Naive thymus-derived CD8-positive, alpha-beta T cell (primary cell): ENCODE data around the gene PAOX. TPM values are rescaled to one million over a fixed set of nuclear protein-coding genes. Genes with fewer than 3 reads are reported as not detected.
A peak's percentile ranks its signal among the peaks of the same experiment; 100 is the strongest.

ENCODE experiments used
- ATAC-seq, 2 donors: fragments of 150-1000 bp; cut with Tn5 transposase in 1 of 2; sonication (Bioruptor Pico), chemical (Tn5 transposase) in 1 of 2; 1 replicate in 1 of 2; 2 replicates in 1 of 2; pipeline ENCODE4 v1.10.0; 2021; ENCODE audit warnings: mild to moderate bottlenecking in 2 of 2, moderate library complexity in 2 of 2
- POLR2A ChIA-PET: fragments of 350-600 bp; sonication (Branson Sonifier 250); formaldehyde crosslinking; loops from one replicate; lab custom pipeline; 2021; ENCODE audit warnings: antibody characterized with exemption; lab: Charles Lee
- DNase-seq, 10 donors: peaks; one replicate each; pipeline versions ENCODE4 v3.0.0 to v3.0.0-alpha.2; 2020 to 2022
- H3K27ac Mint-ChIP-seq, 10 donors: one replicate each; pipeline ENCODE4 v1.8.0; 2020 to 2022; ENCODE audit warnings: mild to moderate bottlenecking in 10 of 10, mixed read lengths in 10 of 10, moderate library complexity in 4 of 10, inconsistent platforms in 1 of 10
- H3K27me3 Mint-ChIP-seq, 5 donors: one replicate each; pipeline ENCODE4 v1.8.0; 2021 to 2022; ENCODE audit warnings: mixed read lengths in 5 of 5
- H3K36me3 Mint-ChIP-seq, 3 donors: one replicate each; pipeline ENCODE4 v1.8.0; 2020 to 2022; ENCODE audit warnings: mixed read lengths in 3 of 3, mild to moderate bottlenecking in 2 of 3, inconsistent platforms in 1 of 3
- H3K4me1 Mint-ChIP-seq, 4 donors: one replicate each; pipeline ENCODE4 v1.8.0; 2021 to 2022; ENCODE audit warnings: mixed read lengths in 4 of 4
- H3K4me3 Mint-ChIP-seq, 10 donors: one replicate each; pipeline ENCODE4 v1.8.0; 2020 to 2022; ENCODE audit warnings: mild to moderate bottlenecking in 10 of 10, mixed read lengths in 10 of 10, moderate library complexity in 6 of 10, inconsistent platforms in 1 of 10
- H3K9me3 Mint-ChIP-seq, 9 donors: one replicate each; pipeline ENCODE4 v1.8.0; 2020 to 2022; ENCODE audit warnings: mixed read lengths in 9 of 9, mild to moderate bottlenecking in 3 of 9, inconsistent platforms in 1 of 9, moderate library complexity in 1 of 9
- polyA plus RNA-seq, 3 donors: library from polyadenylated mRNA; unstranded; fragments of 300-500 nt; fragmentation: Illumina TruSeq; gene quantifications; one replicate each; pipeline ENCODE4 v1.2.3, GENCODE V29; 2021
- total RNA-seq, 8 experiments: library from RNA in 2 of 8; stranded (reverse) in 2 of 8; gene quantifications; one replicate each; pipeline ENCODE4 v1.2.3 and lab custom pipeline; 2021 to 2026

PAOX gene
- total and polyA plus RNA-seq, 5 experiments from 2014 or later: 10.9 to 15.6 (median 11.9) TPM

DNA sequence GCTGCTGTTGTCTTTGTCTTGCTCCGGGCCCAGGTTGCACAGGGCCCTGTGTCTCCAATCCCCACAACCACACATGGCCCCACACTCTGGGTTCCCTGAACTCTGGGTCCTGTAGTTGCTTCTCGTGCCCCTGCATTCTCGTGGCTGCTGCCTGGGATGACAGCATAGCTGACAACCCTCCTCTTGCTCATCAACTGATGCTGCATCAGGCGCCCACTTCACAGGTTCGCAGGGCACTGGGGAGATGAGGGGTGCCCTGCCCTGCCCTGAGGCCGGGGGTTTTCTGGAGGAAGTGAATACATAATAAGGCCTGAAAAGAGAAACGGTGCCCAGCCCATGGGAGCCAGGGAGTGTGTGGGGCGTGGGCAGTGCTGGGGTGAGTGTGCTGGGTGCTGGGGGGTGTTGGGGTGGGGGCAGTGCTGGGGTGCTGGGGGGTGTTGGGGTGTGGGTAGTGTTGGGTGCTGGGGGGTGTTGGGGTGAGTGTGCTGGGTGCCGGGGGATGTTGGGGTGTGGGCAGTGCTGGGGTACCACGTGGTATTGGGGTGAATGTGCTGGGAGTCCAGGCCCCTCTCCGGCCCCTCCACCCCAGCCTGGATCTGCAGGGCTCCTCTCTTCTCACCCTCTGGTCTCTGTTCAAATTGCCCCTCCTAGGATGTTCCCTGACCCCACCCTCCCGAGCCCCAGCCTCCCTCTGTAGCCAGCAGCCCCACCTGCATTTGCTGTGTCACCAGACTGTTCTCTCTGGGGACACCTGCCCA is 12.9 kb downstream of the PAOX start:
- Mint-ChIP-seq H3K27ac (peak overlapping the region in 9 of 10 donors; percentile 41 to 98 (median 86)), H3K4me3 (peak overlapping the region in 3 of 10 donors; percentile 19 to 60 (median 36)), H3K27me3 (no peaks in the 10 kb centered on the region), H3K36me3 (peaks cover 0 to 11% (median 0%) of the 10 kb centered on the region in 3 donors), H3K9me3 (no peaks in the 10 kb centered on the region), H3K4me1 (peaks cover 25 to 67% (median 51%) of the 10 kb centered on the region in 4 donors)
- ATAC-seq (no peak), DNase-seq (no peak)
- POLR2A ChIA-PET: interaction anchor here (0.9 to 4.9 kb wide), 4 partner anchors 13 to 63 kb away, joined by 3 to 58 read pairs (median 14); partner anchors contain the start of genes CALY, ECHS1 and PAOX

DNA sequence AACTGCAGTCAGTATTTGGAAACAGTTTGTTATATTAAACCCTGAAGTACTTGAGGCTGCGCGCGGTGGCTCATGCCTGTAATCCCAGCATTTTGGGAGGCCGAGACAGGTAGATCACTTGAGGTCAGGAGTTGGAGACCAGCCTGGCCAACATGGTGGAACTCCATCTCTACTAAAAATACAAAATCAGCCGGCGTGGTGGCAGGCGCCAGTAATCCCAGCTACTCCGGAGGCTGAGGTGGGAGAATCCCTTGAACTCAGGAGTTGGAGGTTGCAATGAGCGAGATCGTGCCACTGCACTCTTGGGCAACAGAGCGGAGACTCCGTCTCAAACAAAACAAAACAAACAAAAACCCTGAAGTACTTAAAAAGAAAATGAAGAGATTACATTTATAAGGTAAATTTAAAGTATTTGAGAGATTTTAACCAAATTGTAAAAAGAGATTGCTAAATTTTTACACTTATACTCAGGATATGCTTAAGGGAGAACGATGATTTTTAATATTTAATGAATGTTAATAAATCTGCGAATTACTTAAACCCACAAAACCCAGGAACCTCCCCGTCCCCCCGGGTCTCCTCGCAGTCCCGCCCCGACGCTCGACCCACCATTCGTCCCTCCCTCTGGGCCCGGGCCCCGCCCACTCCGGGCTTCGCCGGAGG is 14.5 kb downstream of the PAOX start:
- Mint-ChIP-seq H3K4me1 (peaks cover 30 to 66% (median 50%) of the 10 kb centered on the region in 4 donors), H3K27me3 (no peaks in the 10 kb centered on the region), H3K36me3 (peaks cover 0 to 27% (median 0%) of the 10 kb centered on the region in 3 donors), H3K27ac (peak overlapping the region in 9 of 10 donors; percentile 56 to 93 (median 80)), H3K9me3 (no peaks in the 10 kb centered on the region), H3K4me3 (peak overlapping the region; percentile 76 to 95 (median 92))
- no peak for ATAC-seq
- POLR2A ChIA-PET: interaction anchor here (1.0 to 2.0 kb wide), 4 partner anchors 13 to 58 kb away, joined by 4 to 5 read pairs (median 4); partner anchors contain the start of genes CALY and ECHS1
- peak in 1 of 10 donors; percentile 98 for DNase-seq

DNA sequence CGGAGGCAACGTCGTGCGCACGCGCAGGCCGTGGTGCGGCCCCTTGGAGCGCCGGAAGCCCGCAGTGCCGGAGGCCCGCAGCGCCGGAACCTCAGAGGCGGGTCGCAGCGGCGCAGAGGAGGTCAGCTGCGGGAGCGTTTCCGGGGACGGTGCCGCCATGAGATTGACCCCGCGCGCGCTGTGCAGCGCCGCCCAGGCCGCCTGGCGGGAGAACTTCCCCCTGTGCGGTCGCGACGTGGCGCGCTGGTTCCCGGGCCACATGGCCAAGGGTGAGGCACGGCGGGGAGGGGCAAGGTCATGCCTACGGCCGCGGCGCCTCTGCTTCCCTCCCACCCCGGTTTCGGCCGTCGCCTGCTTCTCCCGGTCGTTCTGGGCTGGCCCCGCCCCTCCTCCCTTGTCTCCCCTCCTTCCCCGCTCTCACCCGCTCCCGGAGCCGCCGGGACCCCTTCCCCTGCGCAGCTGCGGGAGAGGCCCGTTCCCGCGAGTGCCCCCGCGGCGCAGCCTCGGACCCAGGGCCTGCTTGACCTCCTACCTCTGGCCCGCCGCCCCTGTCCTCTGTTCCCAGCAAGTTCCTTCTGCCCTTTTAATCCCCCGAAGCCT is 15.1 kb downstream of the PAOX start, which contains the start of gene MTG1:
TSS of gene MTG1 (plus strand) at position 94 of the 600 bp plus-strand sequence. CDS start at position 158, 64 bp downstream.
- peak within 1 kb of the TSS; percentile 85 to 96 (median 92) for H3K27ac Mint-ChIP-seq
- H3K9me3 Mint-ChIP-seq: no peaks in the 10 kb centered on the region
- peak within 1 kb of the TSS; percentile 82 to 95 (median 92) for H3K4me3 Mint-ChIP-seq
- H3K27me3 Mint-ChIP-seq: no peaks in the 10 kb centered on the region
- peaks cover 0 to 32% (median 0%) of the 10 kb centered on the region in 3 donors for H3K36me3 Mint-ChIP-seq
- DNase-seq (peak in 9 of 10 donors; percentile 84 to 94 (median 92)), ATAC-seq (peak; percentile 73 to 75)
- H3K4me1 Mint-ChIP-seq: peaks cover 26 to 60% (median 44%) of the 10 kb centered on the region in 4 donors
- POLR2A ChIA-PET: interaction anchor here (1.0 to 2.0 kb wide), 4 partner anchors 14 to 58 kb away, joined by 4 to 5 read pairs (median 4); partner anchors contain the start of genes CALY and ECHS1

DNA sequence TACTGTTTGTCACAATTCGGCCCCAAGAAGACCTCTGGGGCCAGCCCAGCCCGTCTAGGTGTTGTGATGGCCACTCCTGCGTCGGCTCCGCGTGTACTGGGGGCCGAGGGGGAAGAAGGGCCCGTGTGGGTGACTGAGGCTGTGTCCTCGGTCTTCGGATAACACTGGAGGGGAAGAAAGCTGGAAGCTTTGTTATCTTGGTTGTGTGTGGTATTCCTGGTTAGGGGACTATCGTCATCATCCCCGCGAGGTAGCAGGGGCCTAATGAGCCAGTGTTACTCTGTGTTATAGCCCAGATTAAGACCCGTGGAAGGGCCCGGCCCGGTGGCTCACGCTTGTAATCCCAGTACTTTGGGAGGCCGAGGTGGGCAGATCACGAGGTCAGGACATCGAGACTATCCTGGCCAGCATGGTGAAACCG is 15.7 kb downstream of the PAOX start:
- POLR2A ChIA-PET: interaction anchor here (1.3 to 2.0 kb wide), 3 partner anchors 15 to 22 kb away, joined by 4 to 5 read pairs (median 4); partner anchors contain the start of gene ECHS1
- Mint-ChIP-seq H3K4me3 (peak overlapping the region; percentile 82 to 95 (median 92)), H3K4me1 (peaks cover 23 to 56% (median 41%) of the 10 kb centered on the region in 4 donors), H3K27me3 (no peaks in the 10 kb centered on the region), H3K27ac (peak overlapping the region; percentile 85 to 96 (median 92)), H3K36me3 (peaks cover 0 to 38% (median 0%) of the 10 kb centered on the region in 3 donors), H3K9me3 (no peaks in the 10 kb centered on the region)
- ATAC-seq (no peak), DNase-seq (peak in 1 of 10 donors; percentile 12)

DNA sequence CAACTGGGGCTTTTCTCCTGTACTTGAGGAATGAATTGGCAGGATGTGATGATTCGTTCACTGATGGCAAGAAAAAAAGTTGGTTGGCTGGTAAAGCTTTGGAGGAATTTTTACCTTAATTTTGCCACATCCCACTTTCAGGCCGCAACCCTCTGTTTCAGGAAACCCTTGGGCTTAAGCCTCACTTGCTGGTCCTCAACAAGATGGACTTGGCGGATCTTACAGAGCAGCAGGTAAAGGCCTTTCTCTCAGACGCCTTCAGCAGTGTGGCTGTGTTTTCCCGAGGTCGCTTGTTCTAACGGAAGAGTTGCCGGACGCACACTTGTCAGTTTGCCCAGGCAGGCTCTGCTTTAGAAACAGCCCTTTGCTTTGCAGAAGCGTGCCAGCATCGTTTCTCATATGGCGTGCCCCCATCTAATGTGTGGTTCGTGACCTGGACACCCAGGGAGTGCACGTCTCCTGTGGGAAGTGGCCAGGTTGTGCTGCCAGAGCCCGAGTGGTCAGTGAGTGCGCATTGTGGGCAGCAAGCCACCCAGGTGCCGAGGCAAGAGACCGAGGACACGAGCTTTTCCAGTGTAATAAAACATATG is 17.1 kb downstream of the PAOX start:
- ATAC-seq (no peak), DNase-seq (no peak)
- Mint-ChIP-seq H3K4me3 (peak overlapping the region in 4 of 10 donors; percentile 37 to 94 (median 92)), H3K9me3 (no peaks in the 10 kb centered on the region), H3K36me3 (peaks cover 0 to 50% (median 0%) of the 10 kb centered on the region in 3 donors), H3K4me1 (peaks cover 19 to 54% (median 35%) of the 10 kb centered on the region in 4 donors), H3K27me3 (no peaks in the 10 kb centered on the region), H3K27ac (peak overlapping the region in 2 of 10 donors; percentile 4 to 41)
- POLR2A ChIA-PET: no interaction called here

DNA sequence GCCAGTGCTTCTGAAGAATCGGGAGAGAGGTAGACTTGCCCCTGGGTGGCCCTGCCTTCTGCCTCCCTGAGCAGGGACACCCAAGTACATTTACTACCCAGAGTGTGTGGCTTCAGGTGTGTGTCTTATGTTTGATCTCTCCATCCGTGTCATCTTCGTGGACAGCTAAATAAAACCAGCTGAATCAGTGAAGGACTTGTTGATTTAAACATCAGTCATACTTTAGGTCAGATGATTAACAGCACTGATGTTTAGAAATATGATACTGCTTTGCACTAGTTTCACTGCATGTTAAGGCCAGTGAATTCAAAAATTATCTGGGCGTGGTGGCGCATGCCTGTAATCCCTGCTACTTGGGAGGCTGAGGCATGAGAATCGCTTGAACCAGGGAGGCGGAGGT is 18.9 kb downstream of the PAOX start:
- POLR2A ChIA-PET: no interaction called here
- H3K36me3 Mint-ChIP-seq: peaks cover 0 to 64% (median 5%) of the 10 kb centered on the region in 3 donors
- H3K9me3 Mint-ChIP-seq: no peaks in the 10 kb centered on the region
- DNase-seq (no peak), ATAC-seq (no peak)
- peaks cover 23 to 47% (median 35%) of the 10 kb centered on the region in 4 donors for H3K4me1 Mint-ChIP-seq
- H3K4me3 Mint-ChIP-seq: no peak overlapping the region
- H3K27ac Mint-ChIP-seq: peak overlapping the region in 1 of 10 donors; percentile 13
- no peaks in the 10 kb centered on the region for H3K27me3 Mint-ChIP-seq

DNA sequence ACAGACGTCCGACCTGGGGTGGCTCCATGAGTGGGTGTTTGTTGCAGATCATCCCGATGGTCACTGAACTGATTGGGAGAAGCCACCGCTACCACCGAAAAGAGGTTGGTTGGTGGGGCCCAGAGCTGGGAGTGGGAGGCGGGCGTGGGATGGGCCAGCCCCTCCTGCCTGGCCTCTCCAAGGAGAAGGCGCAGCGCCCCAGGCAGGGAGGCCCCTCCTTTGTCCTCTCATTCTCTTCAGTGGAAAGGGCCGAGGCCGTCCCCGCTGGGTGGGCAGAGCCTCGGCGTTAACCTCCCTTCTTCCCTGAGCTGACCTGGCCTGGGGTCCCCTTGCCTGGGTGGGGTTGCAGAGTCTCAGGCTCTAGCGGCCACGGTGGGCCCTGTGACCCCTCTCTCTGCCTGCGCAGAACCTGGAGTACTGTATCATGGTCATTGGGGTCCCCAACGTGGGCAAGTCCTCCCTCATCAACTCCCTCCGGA is 20.1 kb downstream of the PAOX start:
- Mint-ChIP-seq H3K27me3 (no peaks in the 10 kb centered on the region), H3K4me1 (peaks cover 27 to 43% (median 33%) of the 10 kb centered on the region in 4 donors), H3K27ac (no peak overlapping the region), H3K36me3 (peaks cover 0 to 74% (median 10%) of the 10 kb centered on the region in 3 donors), H3K9me3 (no peaks in the 10 kb centered on the region), H3K4me3 (no peak overlapping the region)
- no peak for DNase-seq
- POLR2A ChIA-PET: no interaction called here
- no peak for ATAC-seq

DNA sequence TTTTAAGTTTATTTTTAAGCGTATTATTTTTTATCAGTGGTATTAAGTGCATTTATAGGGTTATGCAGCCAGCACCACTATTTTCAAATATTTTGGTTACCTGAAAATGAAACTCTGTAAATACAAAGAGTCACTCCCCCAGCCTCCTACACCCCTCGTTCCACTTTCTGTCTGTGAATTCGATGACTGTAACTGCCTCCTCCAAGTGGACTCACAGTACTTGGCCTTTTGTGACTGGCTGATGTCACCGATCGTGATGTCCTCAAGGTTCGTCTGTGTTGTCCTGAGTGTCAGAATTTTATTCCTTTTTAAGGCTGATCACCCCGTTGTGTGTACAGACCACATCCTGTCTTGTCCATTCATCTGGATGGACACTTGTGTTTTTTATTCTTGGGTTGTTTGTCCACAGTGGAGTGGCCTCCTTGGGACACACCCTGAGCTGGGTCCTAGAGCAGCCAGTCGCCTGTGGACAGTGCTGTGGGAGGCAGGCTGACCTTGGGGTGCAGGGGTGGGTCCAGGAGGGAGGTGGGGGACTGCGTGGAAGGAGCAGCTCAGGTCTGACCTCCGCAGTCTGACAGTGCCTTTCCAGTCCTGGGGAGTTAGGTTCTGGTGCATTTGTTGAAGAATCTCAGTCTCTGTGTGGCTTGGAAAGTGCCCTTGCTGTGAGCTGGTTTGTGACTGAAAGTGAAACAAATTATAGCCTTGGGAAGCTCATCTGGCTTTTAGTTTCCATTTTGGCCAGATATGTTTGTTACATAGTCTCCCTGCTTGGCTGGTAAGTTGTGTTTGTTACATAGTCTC is 21.8 kb downstream of the PAOX start:
- Mint-ChIP-seq H3K4me1 (peaks cover 28 to 44% (median 33%) of the 10 kb centered on the region in 4 donors), H3K4me3 (peak overlapping the region in 1 of 10 donors; percentile 54), H3K27me3 (no peaks in the 10 kb centered on the region), H3K9me3 (no peaks in the 10 kb centered on the region), H3K27ac (peak overlapping the region in 3 of 10 donors; percentile 33 to 59 (median 36)), H3K36me3 (peaks cover 4 to 88% (median 14%) of the 10 kb centered on the region in 3 donors)
- no peak for ATAC-seq
- POLR2A ChIA-PET: no interaction called here
- no peak for DNase-seq

DNA sequence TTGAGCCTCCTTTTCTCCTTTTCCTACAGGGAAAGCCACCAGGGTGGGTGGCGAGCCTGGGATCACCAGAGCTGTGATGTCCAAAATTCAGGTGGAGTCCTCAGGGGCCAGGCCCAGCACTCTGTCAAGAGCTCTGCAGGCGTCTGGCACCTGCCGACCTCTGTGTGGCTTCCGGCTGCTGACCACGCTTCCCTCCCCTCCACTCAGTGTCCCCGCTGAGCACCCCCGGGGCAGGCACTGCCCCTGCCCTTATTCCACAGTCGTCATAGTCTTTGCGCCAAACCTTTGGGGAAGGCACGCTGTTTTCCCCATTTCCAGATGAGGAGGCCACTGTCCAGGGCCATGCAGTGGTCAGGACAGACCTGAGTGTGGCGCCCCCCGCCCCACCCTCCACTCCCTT is 22.4 kb downstream of the PAOX start:
- ATAC-seq (no peak), DNase-seq (no peak)
- POLR2A ChIA-PET: no interaction called here
- Mint-ChIP-seq H3K9me3 (no peaks in the 10 kb centered on the region), H3K27ac (peak overlapping the region in 3 of 10 donors; percentile 26 to 59 (median 36)), H3K4me1 (peaks cover 30 to 43% (median 35%) of the 10 kb centered on the region in 4 donors), H3K4me3 (peak overlapping the region in 1 of 10 donors; percentile 54), H3K36me3 (peaks cover 4 to 90% (median 14%) of the 10 kb centered on the region in 3 donors), H3K27me3 (no peaks in the 10 kb centered on the region)

DNA sequence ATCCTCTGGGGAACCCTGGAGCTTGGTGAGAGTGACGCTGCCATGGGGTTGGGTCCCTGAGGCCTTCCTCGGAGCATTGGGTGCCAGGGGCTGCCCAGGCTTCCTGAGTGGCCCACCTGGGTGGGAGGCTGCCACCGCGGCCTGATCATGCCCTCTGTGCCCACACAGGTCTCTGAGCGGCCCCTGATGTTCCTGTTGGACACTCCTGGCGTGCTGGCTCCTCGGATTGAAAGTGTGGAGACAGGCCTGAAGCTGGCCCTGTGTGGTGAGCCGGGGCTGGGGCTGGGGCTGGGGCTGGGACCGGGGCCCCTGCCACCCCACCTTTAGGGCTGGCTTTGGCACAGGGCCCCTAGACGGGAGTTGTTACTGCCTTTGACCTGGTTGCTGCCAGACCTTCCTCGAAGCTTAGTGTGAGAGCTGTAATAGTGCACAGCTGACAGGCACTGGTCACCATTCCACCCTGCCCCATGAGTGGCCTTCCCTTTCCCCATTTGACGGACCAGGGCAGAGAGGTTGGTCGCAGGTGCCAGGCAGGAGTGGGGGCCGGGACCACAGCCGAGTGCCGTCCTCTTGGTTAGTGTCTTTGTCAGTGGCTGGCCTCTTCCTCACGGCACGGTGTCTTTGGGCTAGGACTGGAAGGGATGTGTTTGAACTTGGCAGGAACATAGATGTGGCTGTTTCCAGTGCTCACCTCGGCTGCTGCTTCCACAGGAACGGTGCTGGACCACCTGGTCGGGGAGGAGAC is 23.1 kb downstream of the PAOX start:
- Mint-ChIP-seq H3K4me3 (no peak overlapping the region), H3K9me3 (no peaks in the 10 kb centered on the region), H3K36me3 (peaks cover 4 to 90% (median 18%) of the 10 kb centered on the region in 3 donors), H3K27me3 (no peaks in the 10 kb centered on the region), H3K27ac (peak overlapping the region in 2 of 10 donors; percentile 55 to 58), H3K4me1 (peaks cover 30 to 45% (median 39%) of the 10 kb centered on the region in 4 donors)
- ATAC-seq: no peak
- DNase-seq: no peak
- POLR2A ChIA-PET: no interaction called here
